WI38 (cell line): ENCODE results near the gene PCDH10.

ENCODE experiments used
- H3K4me3 ChIP-seq: 2 replicates; pipeline ENCODE4 v1.5.1; 2011; ENCODE audit warnings: low read depth, mild to moderate bottlenecking, control low read depth, low read length
- CTCF ChIP-seq: IDR thresholded peaks from 2 replicates; pipeline ENCODE4 v1.5.1; 2012; ENCODE audit warnings: low read depth, mild to moderate bottlenecking, control low read depth, low read length

Gene PCDH10

GRCh38 chr4:133150486-133151340 is 1.6 kb downstream of the PCDH10 start:
- no peak overlapping the region for H3K4me3 ChIP-seq
- no peak for TF ChIP-seq CTCF

- no peak overlapping the region for H3K4me3 ChIP-seq
- no peak for TF ChIP-seq CTCF
Observed at GRCh38 chr4:133151341-133151690, 2.2 kb downstream of the PCDH10 start.

GRCh38 chr4:133151691-133152329 is 2.7 kb downstream of the PCDH10 start:
- no peak overlapping the region for H3K4me3 ChIP-seq

GRCh38 chr4:133152330-133152821 is 3.3 kb downstream of the PCDH10 start:
- TF ChIP-seq CTCF = no peak
- H3K4me3 ChIP-seq = no peak overlapping the region

More at GRCh38 chr4:133151691-133152329, 2.7 kb downstream of the PCDH10 start:
- no peak for TF ChIP-seq CTCF

- no peak for TF ChIP-seq CTCF
- no peak overlapping the region for H3K4me3 ChIP-seq
Observed at GRCh38 chr4:133152831-133153481, 3.9 kb downstream of the PCDH10 start.

- peak; percentile 28; the same call in 1 of the 2 replicates for TF ChIP-seq CTCF
- no peak overlapping the region for H3K4me3 ChIP-seq
Observed at GRCh38 chr4:133154725-133155124, 5.6 kb downstream of the PCDH10 start.

- no peak overlapping the region for H3K4me3 ChIP-seq
- TF ChIP-seq CTCF = no peak
Observed at GRCh38 chr4:133156096-133156495, 7.0 kb downstream of the PCDH10 start.
